Measurements from ENCODE around the gene BLCAP.
"Not testable (repeated sequence)": the region's sequence is repeated elsewhere in the genome, so short reads cannot be mapped to it uniquely, and the experiment has no call there.

The BLCAP gene

GRCh38 chr20:37479925-37480691, 47.6 kb downstream of the BLCAP start:
- no peak for DNase-seq

- DNase-seq = no peak
Measured at GRCh38 chr20:37479266-37479665, 48.4 kb downstream of the BLCAP start.

- DNase-seq = no peak
Measured at GRCh38 chr20:37477041-37477440, 50.6 kb downstream of the BLCAP start.

- DNase-seq = no peak
Measured at GRCh38 chr20:37475252-37475651, 52.4 kb downstream of the BLCAP start.

- DNase-seq = no peak
Measured at GRCh38 chr20:37474386-37474785, 53.3 kb downstream of the BLCAP start.

GRCh38 chr20:37473249-37474000, 54.3 kb downstream of the BLCAP start:
- no peak for DNase-seq

GRCh38 chr20:37472435-37472834, 55.2 kb downstream of the BLCAP start:
- not testable (repeated sequence) for DNase-seq

GRCh38 chr20:37471741-37472235, 55.9 kb downstream of the BLCAP start:
- no peak for DNase-seq

GRCh38 chr20:37470190-37470589, 57.5 kb downstream of the BLCAP start:
- not testable (repeated sequence) for DNase-seq

- DNase-seq = no peak
Measured at GRCh38 chr20:37469531-37469930, 58.1 kb downstream of the BLCAP start.

GRCh38 chr20:37468886-37469285, 58.8 kb downstream of the BLCAP start:
- no peak for DNase-seq
